GM12878 (cell line): Measurements from ENCODE around the gene PAX5.

ENCODE experiments used
- BRCA1 ChIP-seq: IDR thresholded peaks from 2 replicates; pipeline ENCODE4 v1.6.1; 2011; ENCODE audit warnings: low read depth, low read length, improper control_type of control experiment
- EZH2 ChIP-seq: IDR thresholded peaks from 2 replicates; pipeline ENCODE4 v1.6.1; 2012; ENCODE audit warnings: low read depth, mild to moderate bottlenecking, control low read depth, inconsistent platforms, low read length, borderline replicate concordance; ENCODE audit not compliant: control insufficient read depth
- FOXM1 ChIP-seq: IDR thresholded peaks from 2 replicates; pipeline ENCODE4 v1.6.1; 2012; ENCODE audit warnings: low read depth, mild to moderate bottlenecking, inconsistent platforms, low read length, moderate library complexity
- NRF1 ChIP-seq: conservative IDR thresholded peaks from 2 replicates; pipeline ENCODE4 v1.6.1; 2011; ENCODE audit warnings: mild to moderate bottlenecking, low read depth, low read length, improper control_type of control experiment
- RAD21 ChIP-seq: IDR thresholded peaks from 2 replicates; pipeline ENCODE4 v1.6.1; 2011; ENCODE audit warnings: mild to moderate bottlenecking, low read depth, low read length, moderate library complexity; ENCODE audit not compliant: insufficient read depth
- TAF1 ChIP-seq: IDR thresholded peaks from 2 replicates; pipeline ENCODE4 v1.6.1; 2011; ENCODE audit warnings: mild to moderate bottlenecking, low read depth, low read length, borderline replicate concordance
- ZNF274 ChIP-seq: IDR thresholded peaks from one replicate; pipeline ENCODE4 v1.8.0; 2011; ENCODE audit not compliant: insufficient read length, insufficient read depth
- TF ChIP-seq, protein P1 (sequence below), 3 experiments: IDR thresholded peaks in 2 of 3; conservative IDR thresholded peaks in 1 of 3; 2 replicates each; pipeline ENCODE4 v1.5.1; 2011; ENCODE audit warnings: low read depth in 3 of 3, low read length in 3 of 3, mild to moderate bottlenecking in 3 of 3, control low read depth in 2 of 3, moderate library complexity in 2 of 3, inconsistent platforms in 1 of 3, mixed read lengths in 1 of 3; ENCODE audit not compliant: control insufficient read depth in 2 of 3, insufficient read depth in 1 of 3; ENCODE audit errors: extremely low read depth in 1 of 3
- TF ChIP-seq, protein P2 (sequence below): fragments of 450-650 bp; IDR thresholded peaks from 2 replicates; pipeline ENCODE4 v1.6.1; 2017; ENCODE audit warnings: mild to moderate bottlenecking, low read depth, inconsistent platforms; ENCODE audit not compliant: poor library complexity, severe bottlenecking
- TF ChIP-seq, protein P3 (sequence below): fragments of 450-650 bp; IDR thresholded peaks from 2 replicates; pipeline ENCODE4 v1.6.1; 2018; ENCODE audit warnings: mild to moderate bottlenecking, low read depth, moderate library complexity; ENCODE audit not compliant: partially characterized antibody

DNA sequence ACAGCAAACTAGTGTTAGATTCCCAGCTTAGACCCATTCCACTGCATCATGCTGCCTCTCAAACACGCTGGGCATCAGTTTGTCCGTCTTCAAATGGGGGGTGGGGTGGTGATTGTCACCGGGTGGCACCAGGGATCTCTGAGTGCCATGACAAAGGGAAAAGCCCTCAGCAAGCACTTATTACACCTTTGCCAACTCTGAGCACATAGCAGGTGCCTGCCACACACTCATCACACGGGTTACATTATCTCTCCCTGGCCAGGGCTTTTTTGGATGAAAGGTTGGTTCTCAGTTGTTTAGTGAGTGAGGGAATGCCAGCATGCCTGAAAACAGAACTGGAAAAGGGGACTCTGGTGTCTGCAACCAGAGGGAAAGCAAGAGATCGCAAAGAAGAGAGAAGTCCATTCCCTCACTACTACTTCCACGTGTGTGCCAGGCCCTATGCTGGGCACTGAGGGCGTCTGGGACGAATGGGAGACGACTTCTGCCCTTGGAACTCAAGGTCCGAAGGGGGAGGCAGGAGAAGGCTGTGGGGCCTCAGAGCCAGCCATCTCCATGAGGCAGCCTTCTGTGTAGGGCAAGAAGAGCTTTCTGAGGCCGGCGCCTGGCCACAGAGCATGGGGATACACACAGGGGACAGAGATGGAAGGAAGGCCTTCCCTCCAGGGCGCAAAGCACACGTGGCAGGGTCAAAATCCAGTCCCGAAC is 48.9 kb downstream of the PAX5 start:
- TF ChIP-seq, protein P1, sequence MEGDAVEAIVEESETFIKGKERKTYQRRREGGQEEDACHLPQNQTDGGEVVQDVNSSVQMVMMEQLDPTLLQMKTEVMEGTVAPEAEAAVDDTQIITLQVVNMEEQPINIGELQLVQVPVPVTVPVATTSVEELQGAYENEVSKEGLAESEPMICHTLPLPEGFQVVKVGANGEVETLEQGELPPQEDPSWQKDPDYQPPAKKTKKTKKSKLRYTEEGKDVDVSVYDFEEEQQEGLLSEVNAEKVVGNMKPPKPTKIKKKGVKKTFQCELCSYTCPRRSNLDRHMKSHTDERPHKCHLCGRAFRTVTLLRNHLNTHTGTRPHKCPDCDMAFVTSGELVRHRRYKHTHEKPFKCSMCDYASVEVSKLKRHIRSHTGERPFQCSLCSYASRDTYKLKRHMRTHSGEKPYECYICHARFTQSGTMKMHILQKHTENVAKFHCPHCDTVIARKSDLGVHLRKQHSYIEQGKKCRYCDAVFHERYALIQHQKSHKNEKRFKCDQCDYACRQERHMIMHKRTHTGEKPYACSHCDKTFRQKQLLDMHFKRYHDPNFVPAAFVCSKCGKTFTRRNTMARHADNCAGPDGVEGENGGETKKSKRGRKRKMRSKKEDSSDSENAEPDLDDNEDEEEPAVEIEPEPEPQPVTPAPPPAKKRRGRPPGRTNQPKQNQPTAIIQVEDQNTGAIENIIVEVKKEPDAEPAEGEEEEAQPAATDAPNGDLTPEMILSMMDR (IDR thresholded peaks at IDR 0.05 in 2 of 3, conservative IDR thresholded peaks at IDR 0.05 in 1 of 3; ENCODE audit: control insufficient read depth in 2 of 3, extremely low read depth in 1 of 3, insufficient read depth in 1 of 3, low read depth in 3 of 3, low read length in 3 of 3) = no peak
- TF ChIP-seq, protein P2, sequence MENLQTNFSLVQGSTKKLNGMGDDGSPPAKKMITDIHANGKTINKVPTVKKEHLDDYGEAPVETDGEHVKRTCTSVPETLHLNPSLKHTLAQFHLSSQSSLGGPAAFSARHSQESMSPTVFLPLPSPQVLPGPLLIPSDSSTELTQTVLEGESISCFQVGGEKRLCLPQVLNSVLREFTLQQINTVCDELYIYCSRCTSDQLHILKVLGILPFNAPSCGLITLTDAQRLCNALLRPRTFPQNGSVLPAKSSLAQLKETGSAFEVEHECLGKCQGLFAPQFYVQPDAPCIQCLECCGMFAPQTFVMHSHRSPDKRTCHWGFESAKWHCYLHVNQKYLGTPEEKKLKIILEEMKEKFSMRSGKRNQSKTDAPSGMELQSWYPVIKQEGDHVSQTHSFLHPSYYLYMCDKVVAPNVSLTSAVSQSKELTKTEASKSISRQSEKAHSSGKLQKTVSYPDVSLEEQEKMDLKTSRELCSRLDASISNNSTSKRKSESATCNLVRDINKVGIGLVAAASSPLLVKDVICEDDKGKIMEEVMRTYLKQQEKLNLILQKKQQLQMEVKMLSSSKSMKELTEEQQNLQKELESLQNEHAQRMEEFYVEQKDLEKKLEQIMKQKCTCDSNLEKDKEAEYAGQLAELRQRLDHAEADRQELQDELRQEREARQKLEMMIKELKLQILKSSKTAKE = no peak
- no peak for TF ChIP-seq NRF1
- TF ChIP-seq BRCA1 = no peak
- TF ChIP-seq, protein P3, sequence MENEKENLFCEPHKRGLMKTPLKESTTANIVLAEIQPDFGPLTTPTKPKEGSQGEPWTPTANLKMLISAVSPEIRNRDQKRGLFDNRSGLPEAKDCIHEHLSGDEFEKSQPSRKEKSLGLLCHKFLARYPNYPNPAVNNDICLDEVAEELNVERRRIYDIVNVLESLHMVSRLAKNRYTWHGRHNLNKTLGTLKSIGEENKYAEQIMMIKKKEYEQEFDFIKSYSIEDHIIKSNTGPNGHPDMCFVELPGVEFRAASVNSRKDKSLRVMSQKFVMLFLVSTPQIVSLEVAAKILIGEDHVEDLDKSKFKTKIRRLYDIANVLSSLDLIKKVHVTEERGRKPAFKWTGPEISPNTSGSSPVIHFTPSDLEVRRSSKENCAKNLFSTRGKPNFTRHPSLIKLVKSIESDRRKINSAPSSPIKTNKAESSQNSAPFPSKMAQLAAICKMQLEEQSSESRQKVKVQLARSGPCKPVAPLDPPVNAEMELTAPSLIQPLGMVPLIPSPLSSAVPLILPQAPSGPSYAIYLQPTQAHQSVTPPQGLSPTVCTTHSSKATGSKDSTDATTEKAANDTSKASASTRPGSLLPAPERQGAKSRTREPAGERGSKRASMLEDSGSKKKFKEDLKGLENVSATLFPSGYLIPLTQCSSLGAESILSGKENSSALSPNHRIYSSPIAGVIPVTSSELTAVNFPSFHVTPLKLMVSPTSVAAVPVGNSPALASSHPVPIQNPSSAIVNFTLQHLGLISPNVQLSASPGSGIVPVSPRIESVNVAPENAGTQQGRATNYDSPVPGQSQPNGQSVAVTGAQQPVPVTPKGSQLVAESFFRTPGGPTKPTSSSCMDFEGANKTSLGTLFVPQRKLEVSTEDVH = no peak
- no peak for TF ChIP-seq EZH2
- no peak for TF ChIP-seq ZNF274
- no peak for TF ChIP-seq TAF1
- no peak for TF ChIP-seq FOXM1
- TF ChIP-seq RAD21 = no peak
